ENCODE results near the gene TGFBR1.
A peak's percentile ranks its signal among the peaks of the same experiment; 100 is the strongest.

TGFBR1 gene

DNA sequence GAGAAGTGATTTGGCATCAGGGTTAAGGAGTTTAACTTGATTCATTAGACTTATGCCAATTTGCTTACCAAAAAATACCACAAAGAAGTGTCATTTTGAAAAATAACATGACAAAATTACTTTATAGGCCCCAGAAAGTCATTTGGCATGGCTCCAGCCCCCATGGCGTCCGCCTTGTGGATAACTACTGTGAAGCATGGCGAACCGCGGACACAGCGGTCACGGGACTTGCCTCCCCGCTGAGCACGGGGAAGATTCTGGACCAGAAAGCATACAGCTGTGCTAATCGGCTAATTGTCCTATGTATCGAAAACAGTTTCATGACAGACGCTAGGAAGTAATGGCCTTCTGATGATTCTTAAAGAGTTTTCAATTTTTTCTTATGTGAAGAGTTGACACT lies 35.4 kb upstream of the TGFBR1 start:
- Mint-ChIP-seq H3K27me3 (ENCODE audit: low read depth, poor library complexity) (peaks cover 4% of the 10 kb centered on the region), H3K9me3 (no peaks in the 10 kb centered on the region), H3K36me3 (ENCODE audit: low read depth) (no peaks in the 10 kb centered on the region), H3K4me1 (peaks cover 27% of the 10 kb centered on the region), H3K4me3 (no peak overlapping the region), H3K27ac (no peak overlapping the region)
- TF ChIP-seq, protein P1, sequence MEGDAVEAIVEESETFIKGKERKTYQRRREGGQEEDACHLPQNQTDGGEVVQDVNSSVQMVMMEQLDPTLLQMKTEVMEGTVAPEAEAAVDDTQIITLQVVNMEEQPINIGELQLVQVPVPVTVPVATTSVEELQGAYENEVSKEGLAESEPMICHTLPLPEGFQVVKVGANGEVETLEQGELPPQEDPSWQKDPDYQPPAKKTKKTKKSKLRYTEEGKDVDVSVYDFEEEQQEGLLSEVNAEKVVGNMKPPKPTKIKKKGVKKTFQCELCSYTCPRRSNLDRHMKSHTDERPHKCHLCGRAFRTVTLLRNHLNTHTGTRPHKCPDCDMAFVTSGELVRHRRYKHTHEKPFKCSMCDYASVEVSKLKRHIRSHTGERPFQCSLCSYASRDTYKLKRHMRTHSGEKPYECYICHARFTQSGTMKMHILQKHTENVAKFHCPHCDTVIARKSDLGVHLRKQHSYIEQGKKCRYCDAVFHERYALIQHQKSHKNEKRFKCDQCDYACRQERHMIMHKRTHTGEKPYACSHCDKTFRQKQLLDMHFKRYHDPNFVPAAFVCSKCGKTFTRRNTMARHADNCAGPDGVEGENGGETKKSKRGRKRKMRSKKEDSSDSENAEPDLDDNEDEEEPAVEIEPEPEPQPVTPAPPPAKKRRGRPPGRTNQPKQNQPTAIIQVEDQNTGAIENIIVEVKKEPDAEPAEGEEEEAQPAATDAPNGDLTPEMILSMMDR (IDR thresholded peaks at IDR 0.05) = no peak
- no peak for DNase-seq

DNA sequence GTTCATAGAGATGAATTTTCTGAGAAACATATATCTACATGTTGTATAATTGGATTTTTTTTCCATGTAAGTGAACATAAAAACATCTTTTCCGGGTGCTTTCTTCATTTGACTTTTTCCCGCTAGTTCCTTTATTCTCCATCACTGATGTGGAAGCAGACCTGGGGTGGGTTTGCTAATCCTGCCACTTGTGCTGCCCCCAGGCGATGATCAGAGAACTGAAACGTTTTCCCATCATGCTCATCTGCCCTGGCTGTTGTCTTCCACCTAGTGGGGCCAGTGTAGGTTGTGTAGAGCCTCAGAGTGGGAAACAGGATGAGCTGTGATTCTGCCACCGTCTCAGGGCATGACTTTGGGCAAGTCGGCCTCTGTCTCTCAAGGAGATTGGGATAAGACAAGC lies 34.2 kb upstream of the TGFBR1 start:
- no peaks in the 10 kb centered on the region for H3K36me3 Mint-ChIP-seq (ENCODE audit: low read depth)
- TF ChIP-seq, protein P1 (IDR thresholded peaks at IDR 0.05) = no peak
- H3K4me1 Mint-ChIP-seq = peaks cover 33% of the 10 kb centered on the region
- no peak for DNase-seq
- peaks cover 4% of the 10 kb centered on the region for H3K27me3 Mint-ChIP-seq (ENCODE audit: low read depth, poor library complexity)
- H3K4me3 Mint-ChIP-seq = no peak overlapping the region
- no peak overlapping the region for H3K27ac Mint-ChIP-seq
- no peaks in the 10 kb centered on the region for H3K9me3 Mint-ChIP-seq

DNA sequence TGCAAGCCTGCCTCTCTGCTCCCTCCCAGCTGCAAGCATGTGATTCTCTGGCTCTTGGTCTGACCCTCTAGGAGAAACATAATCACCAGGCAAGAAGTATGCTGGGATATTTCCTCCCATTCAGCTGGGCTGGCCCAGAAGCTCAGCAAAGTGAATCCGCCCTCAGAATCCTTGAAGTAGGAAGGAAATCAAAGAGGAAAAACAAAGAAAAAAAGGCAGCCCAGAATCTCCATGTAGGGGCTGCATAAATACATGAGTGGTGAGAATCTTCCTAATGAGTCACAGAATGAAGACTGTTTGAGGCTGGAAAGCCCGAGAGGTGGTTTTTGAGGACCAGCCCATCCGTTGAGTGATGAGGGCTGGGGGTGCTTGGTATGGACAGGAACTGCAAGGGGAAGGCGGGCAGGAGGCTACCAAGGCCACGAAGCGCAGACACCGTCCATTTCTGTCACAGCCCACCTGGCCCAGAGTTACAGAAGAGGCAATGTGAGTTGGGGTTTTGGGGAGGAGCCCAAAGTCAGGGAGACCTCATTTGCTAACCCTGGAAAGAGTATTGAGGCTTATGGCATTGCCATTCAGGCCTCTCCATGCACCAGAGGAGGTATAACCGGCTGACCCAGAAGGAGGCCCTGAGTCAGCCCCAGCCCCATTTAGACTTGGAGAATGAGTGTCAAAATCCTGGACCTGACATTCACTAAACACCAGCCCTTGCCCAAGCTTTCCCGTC lies 33.4 kb upstream of the TGFBR1 start:
- Mint-ChIP-seq H3K4me3 (no peak overlapping the region), H3K27ac (peak overlapping the region; percentile 71), H3K4me1 (peaks cover 33% of the 10 kb centered on the region), H3K27me3 (ENCODE audit: low read depth, poor library complexity) (peaks cover 4% of the 10 kb centered on the region), H3K36me3 (ENCODE audit: low read depth) (no peaks in the 10 kb centered on the region), H3K9me3 (no peaks in the 10 kb centered on the region)
- TF ChIP-seq, protein P1 (IDR thresholded peaks at IDR 0.05) = no peak
- DNase-seq = no peak

DNA sequence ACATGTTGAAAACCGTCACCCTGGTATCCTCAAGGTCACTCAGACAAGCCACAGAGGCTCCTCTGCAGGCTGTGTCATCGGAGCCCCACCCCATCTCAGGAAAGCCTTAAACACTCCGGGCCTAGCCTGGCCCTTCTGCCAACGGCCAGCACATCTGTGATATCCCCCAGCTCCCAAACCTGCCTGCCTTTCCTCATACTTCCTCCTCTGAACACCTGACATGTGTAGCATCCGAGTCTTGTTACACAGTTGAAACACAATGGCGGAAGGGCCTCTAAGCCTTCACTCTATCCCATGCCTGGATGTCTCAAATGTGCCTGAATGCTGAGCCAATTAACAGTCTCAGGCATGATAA lies 32.9 kb upstream of the TGFBR1 start:
- no peaks in the 10 kb centered on the region for H3K36me3 Mint-ChIP-seq (ENCODE audit: low read depth)

DNA sequence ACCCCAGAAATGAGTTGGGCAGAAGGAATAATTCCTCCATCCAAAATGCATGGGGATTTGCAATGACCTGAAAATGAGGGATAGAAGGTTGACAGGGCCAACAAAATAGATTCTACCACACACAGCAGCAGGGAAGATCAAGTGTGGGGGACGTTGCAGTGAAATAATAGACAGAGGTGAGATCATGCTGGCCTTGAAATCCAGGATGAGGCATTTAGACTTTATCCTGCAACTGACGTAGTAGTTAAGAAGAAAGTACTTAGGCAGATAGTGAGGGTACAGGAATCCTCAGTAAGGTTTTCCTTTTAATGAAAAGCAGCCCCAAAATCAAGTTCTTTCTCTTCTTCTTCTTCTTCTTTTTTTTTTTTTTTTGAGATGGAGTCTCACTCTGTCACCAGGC lies 31.6 kb upstream of the TGFBR1 start:
- Mint-ChIP-seq H3K27ac (no peak overlapping the region), H3K4me1 (peaks cover 27% of the 10 kb centered on the region), H3K4me3 (no peak overlapping the region), H3K36me3 (ENCODE audit: low read depth) (no peaks in the 10 kb centered on the region), H3K27me3 (ENCODE audit: low read depth, poor library complexity) (no peaks in the 10 kb centered on the region), H3K9me3 (no peaks in the 10 kb centered on the region)
- no peak for DNase-seq
- TF ChIP-seq, protein P1 (IDR thresholded peaks at IDR 0.05) = no peak

More for the DNA sequence above, 32.9 kb upstream of the TGFBR1 start:
- H3K27me3 Mint-ChIP-seq (ENCODE audit: low read depth, poor library complexity) = no peaks in the 10 kb centered on the region
- no peak for DNase-seq
- H3K4me1 Mint-ChIP-seq = peaks cover 28% of the 10 kb centered on the region
- H3K27ac Mint-ChIP-seq = no peak overlapping the region
- H3K9me3 Mint-ChIP-seq = no peaks in the 10 kb centered on the region
- H3K4me3 Mint-ChIP-seq = no peak overlapping the region
- TF ChIP-seq, protein P1 (IDR thresholded peaks at IDR 0.05) = no peak

All from nephron progenitor cell (in vitro differentiated cells).